DMS114 treated with DMSO at 0.1 percent for 48 hours (cell line): ENCODE data around the gene GRHPR.
"Not testable (repeated sequence)": the region's sequence is repeated elsewhere in the genome, so short reads cannot be mapped to it uniquely, and the experiment has no call there.

Experiments
- DNase-seq: peaks from one replicate; lab custom pipeline; 2025; ENCODE audit not compliant: unreplicated experiment; lab: John Stamatoyannopoulos, UW

GRHPR gene

DNA sequence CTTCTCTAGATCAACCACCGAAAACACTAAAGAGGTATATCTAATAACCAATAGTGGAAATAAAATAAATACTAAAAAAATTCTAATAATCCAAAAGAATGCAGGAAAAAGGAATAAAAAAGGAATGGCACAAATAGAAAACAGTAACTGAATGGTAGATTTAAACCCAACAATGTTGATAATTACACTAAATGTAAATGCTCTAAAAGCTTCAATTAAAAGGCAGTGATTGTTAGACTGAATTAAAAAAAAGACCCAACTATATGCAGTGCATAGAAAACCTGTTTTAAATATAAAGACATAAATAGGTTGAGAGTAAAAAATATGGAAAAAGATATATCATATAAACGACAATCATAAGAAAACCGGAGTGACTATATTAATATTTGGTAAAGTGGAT, 51.9 kb downstream of the GRHPR start:
- no peak for DNase-seq

DNA sequence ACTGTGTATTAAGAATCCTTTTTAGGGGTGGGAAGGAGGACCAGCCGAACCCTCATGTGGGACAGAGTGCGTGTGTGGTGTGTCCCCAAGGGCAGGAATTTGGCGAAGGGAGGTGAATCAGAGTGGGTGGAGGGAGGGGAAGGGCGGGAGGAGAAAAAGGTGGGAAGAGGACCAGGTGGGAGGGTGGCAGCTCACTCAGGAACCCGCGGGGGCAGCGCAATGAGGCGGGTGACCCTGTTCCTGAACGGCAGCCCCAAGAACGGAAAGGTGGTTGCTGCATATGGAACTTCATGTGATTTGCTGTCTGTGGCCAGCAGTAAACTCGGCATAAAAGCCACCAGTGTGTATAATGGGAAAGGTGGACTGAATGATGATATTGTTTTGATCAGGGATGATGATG, 54.4 kb downstream of the GRHPR start:
- DNase-seq, result no peak

DNA sequence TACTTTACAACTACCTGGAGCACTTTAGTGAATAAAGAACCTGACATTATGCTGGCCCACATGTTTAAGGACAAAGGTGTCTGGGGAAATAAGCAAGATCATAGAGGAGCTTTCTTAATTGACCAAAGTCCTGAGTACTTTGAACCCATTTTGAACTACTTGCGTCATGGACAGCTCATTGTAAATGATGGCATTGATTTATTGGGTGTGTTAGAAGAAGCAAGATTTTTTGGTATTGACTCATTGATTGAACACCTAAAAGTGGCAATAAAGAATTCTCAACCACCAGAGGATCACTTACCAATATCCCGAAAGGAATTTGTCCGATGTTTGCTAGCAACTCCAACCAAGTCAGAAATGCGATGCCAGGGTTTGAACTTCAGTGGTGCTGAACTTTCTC, 54.9 kb downstream of the GRHPR start:
- DNase-seq, result not testable (repeated sequence)

DNA sequence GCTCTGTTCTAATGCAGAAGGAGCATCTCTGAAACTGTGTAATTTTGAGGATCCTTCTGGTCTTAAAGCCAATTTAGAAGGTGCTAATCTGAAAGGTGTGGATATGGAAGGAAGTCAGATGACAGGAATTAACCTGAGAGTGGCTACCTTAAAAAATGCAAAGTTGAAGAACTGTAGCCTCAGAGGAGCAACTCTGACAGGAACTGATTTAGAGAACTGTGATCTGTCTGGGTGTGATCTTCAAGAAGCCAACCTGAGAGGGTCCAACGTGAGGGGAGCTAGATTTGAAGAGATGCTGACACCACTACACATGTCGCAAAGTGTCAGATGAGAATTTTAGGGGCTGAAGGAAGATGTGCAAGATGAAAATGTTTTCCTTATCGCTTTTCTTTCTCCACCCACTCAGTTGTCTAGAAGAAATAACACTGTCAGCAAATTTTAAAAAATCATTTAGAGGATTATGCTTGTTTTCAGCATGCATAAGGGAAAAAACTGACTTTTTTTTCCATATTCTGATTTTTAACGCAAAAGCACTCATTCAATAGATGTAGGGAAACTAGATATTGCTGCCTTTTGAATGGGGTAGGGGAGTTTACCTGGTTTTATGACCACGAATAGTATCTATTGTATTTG, 55.6 kb downstream of the GRHPR start:
- DNase-seq, result not testable (repeated sequence)

DNA sequence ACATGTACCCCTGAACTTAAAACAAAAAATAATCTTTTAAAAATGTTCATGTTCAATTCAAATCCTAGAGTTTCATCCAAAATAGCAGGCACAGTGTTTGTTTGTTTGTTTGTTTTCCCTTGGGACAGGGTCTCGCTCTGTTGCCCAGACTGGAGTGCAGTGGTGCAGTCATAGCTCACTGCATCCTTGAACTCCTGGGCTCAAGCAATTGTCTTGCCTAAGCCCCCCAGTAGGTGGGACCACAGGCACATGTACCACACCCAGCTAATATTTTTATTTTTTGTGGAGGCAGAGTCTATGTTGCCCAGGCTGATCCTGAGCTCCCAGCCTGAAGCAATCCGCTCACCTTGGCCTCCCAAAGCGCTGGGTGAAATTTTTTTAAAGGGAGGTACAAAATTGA, 58.3 kb downstream of the GRHPR start:
- no peak for DNase-seq

DNA sequence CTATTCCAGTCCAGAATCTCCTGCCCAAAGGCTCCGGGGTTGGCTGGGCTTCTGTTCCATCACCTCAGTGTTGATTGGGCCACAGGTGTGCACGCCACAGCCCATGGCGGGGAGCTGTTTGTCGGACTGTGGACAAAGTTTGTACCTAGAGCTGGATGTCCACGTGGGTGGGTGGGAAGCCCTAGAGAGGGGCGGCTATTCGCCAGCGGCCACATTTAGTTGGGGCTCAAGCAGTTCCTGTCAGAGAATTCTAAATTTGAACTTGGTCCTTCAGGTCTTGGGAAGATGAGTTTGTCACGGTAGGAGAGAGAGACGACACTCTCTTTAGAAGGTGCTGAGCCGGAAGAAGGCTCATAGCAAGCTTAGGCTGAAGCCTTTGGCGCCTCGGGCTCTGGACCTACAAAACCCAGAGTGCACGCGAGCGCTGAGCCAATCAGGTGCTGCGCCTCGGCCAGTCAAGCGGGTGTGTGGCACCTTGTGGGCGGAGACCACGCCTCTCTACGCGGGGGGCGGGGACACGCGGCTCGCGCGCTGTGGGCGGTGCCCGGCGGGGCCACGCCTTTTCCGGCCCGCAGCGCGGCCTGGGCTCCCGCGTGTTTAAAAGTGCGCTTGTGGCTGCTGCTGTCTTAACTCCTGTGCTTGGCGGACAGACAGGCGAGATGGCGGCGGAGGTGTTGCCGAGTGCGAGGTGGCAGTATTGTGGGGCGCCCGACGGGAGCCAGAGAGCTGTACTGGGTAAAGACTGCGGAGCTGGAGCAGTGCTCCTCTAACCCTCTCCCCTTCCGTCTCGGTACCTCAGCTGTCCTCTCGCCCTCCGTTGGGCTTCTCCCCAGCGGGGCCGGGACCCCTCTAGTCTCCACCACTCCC, 63.1 kb downstream of the GRHPR start, which contains the start of gene POLR1E:
Gene POLR1E, plus strand, starts transcription at position 560 of the 867 bp plus-strand sequence. Its CDS starts 100 bp downstream, at position 660.
- DNase-seq, result peak; percentile 64

DNA sequence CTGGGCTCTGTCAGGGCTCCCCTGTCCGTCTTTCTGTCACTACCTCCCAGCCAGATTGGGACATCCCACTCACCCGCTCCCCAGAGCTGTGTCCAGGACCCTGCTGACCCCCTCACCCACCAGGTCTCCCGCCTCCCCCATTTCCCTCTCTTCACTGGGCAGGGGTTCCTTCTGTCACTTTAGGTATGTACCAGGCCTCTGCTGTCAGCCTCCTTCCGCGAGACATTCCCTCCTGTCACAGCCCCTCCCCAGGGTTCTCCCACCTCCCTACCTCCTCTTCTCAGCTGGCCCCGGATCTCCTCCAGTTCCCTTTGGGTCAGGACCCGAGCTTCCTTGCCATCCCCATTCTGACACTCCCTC, 63.7 kb downstream of the GRHPR start:
- DNase-seq, result no peak
